HepG2 (cell line): ENCODE data around the gene TAS1R1. TPM values are rescaled to one million over a fixed set of nuclear protein-coding genes. Genes with fewer than 3 reads are reported as not detected.

Experiments used
- ATAC-seq: fragments of 200-7000 bp; cut with Tn5 transposase; 3 replicates; pipeline ENCODE4 v1.9.1; 2020; ENCODE audit warnings: mild to moderate bottlenecking, moderate library complexity
- BruUV-seq: library from RNA; stranded (reverse); fragments of 400-500 nt; replicated peaks from 2 replicates; lab custom pipeline; 2021; lab: Mats Ljungman, UMichigan
- CTCF ChIA-PET: fragments of 300-600 bp; formaldehyde crosslinking; extraction: SDS; loops from one replicate; lab custom pipeline; 2021; ENCODE audit warnings: low total read pairs, inconsistent platforms, low intra/inter-chr PET ratio; lab: Yijun Ruan, JAX
- POLR2A ChIA-PET: fragments of 350-600 bp; sonication (Branson Sonifier 250); formaldehyde crosslinking; loops from one replicate; lab custom pipeline; 2020; ENCODE audit warnings: antibody characterized with exemption, inconsistent platforms; lab: Yijun Ruan, JAX
- DNase-seq: peaks from one replicate; pipeline ENCODE4 v3.0.0-alpha.2; 2015; ENCODE audit warnings: low spot score
- FAIRE-seq: peaks from 3 replicates; lab custom pipeline; 2011; peaks lifted over from hg19 to GRCh38; lab: Jason Lieb, UNC
- H2AFZ ChIP-seq: one replicate; pipeline ENCODE4 v1.6.1; 2011; ENCODE audit warnings: low read length, inconsistent platforms
- H3K27ac ChIP-seq: fragments of 300-600 bp; 3 replicates; pipeline ENCODE4 v1.8.0; 2011; ENCODE audit warnings: mixed run types, mild to moderate bottlenecking, mixed read lengths, low read length, inconsistent platforms; ENCODE audit not compliant: insufficient read depth; ENCODE audit errors: extremely low read length
- H3K27me3 ChIP-seq, 2 experiments: fragments of 200-600 bp in 1 of 2; 2 replicates in 1 of 2; 3 replicates in 1 of 2; pipeline versions ENCODE4 v1.6.0 to v1.8.0; 2011; ENCODE audit warnings: low read length in 2 of 2, mild to moderate bottlenecking in 2 of 2, moderate library complexity in 2 of 2, inconsistent platforms in 1 of 2; ENCODE audit not compliant: insufficient read depth in 2 of 2, control insufficient read depth in 1 of 2
- H3K36me3 ChIP-seq, 2 experiments: fragments of 200-600 bp in 1 of 2; replicated peaks in 1 of 2; 2 replicates in 1 of 2; 3 replicates in 1 of 2; pipeline versions ENCODE4 v1.5.1 to v1.8.0; 2011; ENCODE audit warnings: low read length in 2 of 2, inconsistent platforms in 1 of 2; ENCODE audit not compliant: insufficient read depth in 2 of 2, control insufficient read depth in 1 of 2
- H3K4me1 ChIP-seq: 2 replicates; pipeline ENCODE4 v1.5.1; 2012; ENCODE audit warnings: low read length, inconsistent platforms; ENCODE audit not compliant: insufficient read depth
- H3K4me2 ChIP-seq: 2 replicates; pipeline ENCODE4 v1.6.0; 2011; ENCODE audit warnings: low read depth, low read length, inconsistent platforms
- H3K4me3 ChIP-seq, 3 experiments: fragments of 200-600 bp in 1 of 3; sonication (generic), shearing (Covaris generic) in 1 of 3; replicated peaks in 1 of 3; 2 replicates each; pipeline ENCODE4 v1.5.1; 2011 to 2016; ENCODE audit warnings: low read length in 3 of 3, inconsistent platforms in 2 of 3, low read depth in 2 of 3, mild to moderate bottlenecking in 2 of 3, control low read depth in 1 of 3, mixed read lengths in 1 of 3; ENCODE audit not compliant: insufficient read depth in 1 of 3
- H3K79me2 ChIP-seq: one replicate; pipeline ENCODE4 v1.6.1; 2011; ENCODE audit warnings: low read length, inconsistent platforms; ENCODE audit not compliant: insufficient read depth
- H3K9ac ChIP-seq: 2 replicates; pipeline ENCODE4 v1.6.0; 2011; ENCODE audit warnings: mild to moderate bottlenecking, low read depth, low read length, inconsistent platforms; ENCODE audit not compliant: insufficient read depth
- H3K9me3 ChIP-seq: 2 replicates; pipeline ENCODE4 v1.5.1; 2012; ENCODE audit warnings: mild to moderate bottlenecking, low read length
- H4K20me1 ChIP-seq: 2 replicates; pipeline ENCODE4 v1.6.0; 2011; ENCODE audit warnings: inconsistent platforms, mild to moderate bottlenecking, low read length, moderate library complexity; ENCODE audit not compliant: insufficient read depth
- FOXA3 ChIP-seq: IDR thresholded peaks from 2 replicates; pipeline ENCODE4 v1.6.1; 2016; ENCODE audit warnings: missing genetic modification reagents, missing compliant biosample characterization
- POLR2G ChIP-seq: fragments of 200-400 bp; formaldehyde crosslinking; IDR thresholded peaks from 2 replicates; pipeline ENCODE4 v1.6.1; 2018; ENCODE audit warnings: mild to moderate bottlenecking, low read depth, low read length, moderate library complexity
- RBM22 ChIP-seq: fragments of 200-400 bp; formaldehyde crosslinking; optimal IDR thresholded peaks from 2 replicates; pipeline ENCODE3; 2017; ENCODE audit warnings: mild to moderate bottlenecking, low read length, moderate library complexity
- SMC3 ChIP-seq: IDR thresholded peaks from 2 replicates; pipeline ENCODE4 v1.6.1; 2011; ENCODE audit warnings: low read length, improper control_type of control experiment
- SRSF4 ChIP-seq: fragments of 200-400 bp; formaldehyde crosslinking; IDR thresholded peaks from one replicate; pipeline ENCODE4 v1.6.1; 2018; ENCODE audit warnings: mild to moderate bottlenecking, low read depth, low read length, moderate library complexity; ENCODE audit not compliant: poor library complexity, severe bottlenecking
- XRCC5 ChIP-seq: fragments of 200-400 bp; formaldehyde crosslinking; optimal IDR thresholded peaks from 2 replicates; pipeline ENCODE3; 2017; ENCODE audit warnings: mild to moderate bottlenecking, low read length
- ZFX ChIP-seq: sonication (generic); formaldehyde crosslinking; IDR thresholded peaks from 2 replicates; pipeline ENCODE4 v1.4.0; 2020; ENCODE audit warnings: mild to moderate bottlenecking, low read depth, missing genetic modification reagents, moderate library complexity
- WGBS: methylation state at CpG from one replicate; pipeline ENCODE4 v1.1.6; 2017; ENCODE audit warnings: low lambda C conversion rate; 5-methylcytosine and 5-hydroxymethylcytosine counted together
- in situ Hi-C: cut with HindIII; loops from 2 replicates; pipeline ENCODE4 v1.10.0; 2017; ENCODE audit warnings: low pct_unique_long_range_greater_than_20kb; ENCODE audit not compliant: extremely low pct_ligation_motif_present
- intact Hi-C: fragments of 100-400 bp; cut with micrococcal nuclease; formaldehyde crosslinking; loops from one replicate; pipeline ENCODE4 v1.10.0; 2022; ENCODE audit not compliant: unreplicated experiment
- polyA plus RNA-seq, 8 experiments: library from polyadenylated mRNA; depleted of rRNA in 3 of 8; stranded (reverse) in 7 of 8; unstranded in 1 of 8; fragments of >200 nt; fragmentation: Illumina TruSeq in 4 of 8; extraction: Trizol in 4 of 8; gene quantifications; 2 replicates each; pipeline versions ENCODE4 v1.2.1 to v1.2.3, GENCODE V29; 2011 to 2016; ENCODE audit warnings: low read depth in 4 of 8, missing spikeins in 1 of 8, mixed read lengths in 1 of 8; ENCODE audit not compliant: insufficient read depth in 1 of 8
- total RNA-seq, 5 experiments: library from RNA; depleted of rRNA; stranded (reverse); fragments of >200 nt; fragmentation: Illumina TruSeq; extraction: Trizol; gene quantifications; 2 replicates each; pipeline ENCODE4 v1.2.3, GENCODE V29; 2016; ENCODE audit warnings: low read depth in 1 of 5
- TF ChIP-seq, protein P1 (sequence below), 2 experiments: sonication (generic) in 1 of 2; formaldehyde crosslinking in 1 of 2; IDR thresholded peaks; 2 replicates each; pipeline versions ENCODE4 v1.5.1 to v1.6.1; 2011 to 2020; ENCODE audit warnings: borderline replicate concordance in 1 of 2, low read depth in 1 of 2, low read length in 1 of 2, mild to moderate bottlenecking in 1 of 2, missing genetic modification reagents in 1 of 2, moderate library complexity in 1 of 2
- TF ChIP-seq, protein P2 (sequence below): sonication (generic); IDR thresholded peaks from 2 replicates; pipeline ENCODE4 v1.6.1; 2016; ENCODE audit warnings: low read depth, borderline replicate concordance
- TF ChIP-seq, protein P3 (sequence below), 2 experiments: sonication (generic) in 1 of 2; formaldehyde crosslinking in 1 of 2; IDR thresholded peaks; 2 replicates each; pipeline versions ENCODE4 v1.4.0 to v1.6.1; 2018 to 2020; ENCODE audit warnings: missing genetic modification reagents in 2 of 2, borderline replicate concordance in 1 of 2, low read depth in 1 of 2, mild to moderate bottlenecking in 1 of 2, missing biosample characterization in 1 of 2

Gene TAS1R1
- total and polyA plus RNA-seq, 2 of the 13 experiments (the other 11 are each of a cell fraction or from before 2014, with no cell fraction given) = 1.4 to 1.6 TPM

DNA sequence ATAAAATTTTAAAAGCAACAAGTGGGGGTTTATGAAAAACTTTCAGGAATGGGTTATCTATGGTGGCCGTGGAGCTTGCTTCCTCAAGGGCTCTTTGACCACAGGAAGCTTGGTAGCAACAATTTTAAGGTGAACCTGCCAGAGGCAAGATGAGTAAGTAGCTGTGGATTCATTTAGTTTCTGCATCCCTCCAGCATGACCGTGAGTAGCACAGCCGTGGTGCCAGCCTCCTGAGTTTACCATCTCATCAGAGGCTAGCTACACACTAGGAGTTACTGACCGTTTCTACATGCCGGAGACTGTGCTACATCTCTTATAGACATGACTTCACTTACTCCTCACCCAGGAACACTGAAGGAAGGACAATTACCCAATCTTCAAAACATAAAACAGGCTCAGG lies 33.6 kb upstream of the TAS1R1 start:
- Histone ChIP-seq H3K36me3 (peaks cover 6 to 16% of the 10 kb centered on the region in 2 experiments; a peak in 4 of 5 replicates), H3K4me3 (no peak overlapping the region), H3K79me2 (no peaks in the 10 kb centered on the region), H3K27ac (no peak overlapping the region), H3K27me3 (no peaks in the 10 kb centered on the region), H3K4me2 (no peak overlapping the region), H3K9ac (no peak overlapping the region), H3K4me1 (no peaks in the 10 kb centered on the region), H3K9me3 (no peaks in the 10 kb centered on the region), H4K20me1 (no peaks in the 10 kb centered on the region), H2AFZ (no peak overlapping the region)
- intact Hi-C loops = no loop called here
- peak; percentile 35 for TF ChIP-seq RBM22
- no peak for TF ChIP-seq SRSF4
- no peak for ATAC-seq
- FAIRE-seq = no peak
- ChIA-PET POLR2A (interaction anchor here (1.3 to 4.2 kb wide), 2 partner anchors 9 to 12 kb away, joined by 3 to 20 read pairs; no protein-coding TSS in a partner anchor), CTCF (interaction anchor here (3.4 kb wide), 1 partner anchor 35 kb away, joined by 24 read pairs; no protein-coding TSS in a partner anchor)
- WGBS = 67% methylated on average over 5 of the region's 5 CpGs
- BruUV-seq = no TSS peak
- in situ Hi-C loops = no loop called here
- DNase-seq = no peak

DNA sequence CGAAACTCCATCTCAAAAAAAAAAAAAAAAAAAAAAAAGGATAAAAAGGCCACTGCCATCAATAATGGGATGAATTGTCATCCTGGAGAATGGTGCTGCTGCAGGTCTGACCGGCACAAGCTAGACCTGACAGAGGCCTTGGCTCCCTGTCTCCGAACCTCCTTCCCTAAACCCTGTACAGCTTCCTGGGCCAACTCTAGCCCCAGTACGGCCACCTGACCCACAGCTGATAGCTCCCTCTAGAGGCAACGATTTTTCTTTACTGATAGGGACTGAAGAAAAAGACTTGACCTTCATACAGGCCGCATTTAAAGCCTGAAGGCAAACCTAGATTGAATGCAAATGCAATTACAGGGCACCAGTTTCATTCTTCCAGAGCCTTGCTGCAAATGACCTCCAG lies 31.5 kb upstream of the TAS1R1 start:
- Histone ChIP-seq H3K4me3 (no peak overlapping the region), H2AFZ (no peak overlapping the region), H3K9ac (no peak overlapping the region), H3K9me3 (no peaks in the 10 kb centered on the region), H3K27ac (no peak overlapping the region), H3K27me3 (no peaks in the 10 kb centered on the region), H3K4me1 (no peaks in the 10 kb centered on the region), H3K36me3 (peaks cover 14 to 26% of the 10 kb centered on the region in 2 experiments), H3K4me2 (no peak overlapping the region), H4K20me1 (no peaks in the 10 kb centered on the region), H3K79me2 (no peaks in the 10 kb centered on the region)
- FAIRE-seq = peak; percentile 81
- ChIA-PET CTCF (interaction anchor here (0.8 to 3.4 kb wide), 3 partner anchors 33 to 37 kb away, joined by 3 to 24 read pairs (median 5); no protein-coding TSS in a partner anchor), POLR2A (interaction anchor here (0.9 to 4.2 kb wide), 3 partner anchors 11 to 59 kb away, joined by 3 to 20 read pairs (median 3); no protein-coding TSS in a partner anchor)
- peak; percentile 81 for ATAC-seq
- intact Hi-C loops (loop anchor here (1.0 kb wide), 1 partner anchor 37 kb away; no protein-coding TSS in a partner anchor), in situ Hi-C loops (no loop called here)
- DNase-seq = peak; percentile 65
- no TSS peak for BruUV-seq
- WGBS = 31% methylated on average over 6 of the region's 6 CpGs
- TF ChIP-seq, protein P1, sequence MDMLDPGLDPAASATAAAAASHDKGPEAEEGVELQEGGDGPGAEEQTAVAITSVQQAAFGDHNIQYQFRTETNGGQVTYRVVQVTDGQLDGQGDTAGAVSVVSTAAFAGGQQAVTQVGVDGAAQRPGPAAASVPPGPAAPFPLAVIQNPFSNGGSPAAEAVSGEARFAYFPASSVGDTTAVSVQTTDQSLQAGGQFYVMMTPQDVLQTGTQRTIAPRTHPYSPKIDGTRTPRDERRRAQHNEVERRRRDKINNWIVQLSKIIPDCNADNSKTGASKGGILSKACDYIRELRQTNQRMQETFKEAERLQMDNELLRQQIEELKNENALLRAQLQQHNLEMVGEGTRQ (IDR thresholded peaks at IDR 0.05; ENCODE audit: low read depth, low read length) = no peak
- TF ChIP-seq, protein P1 (CRISPR knock-in tag; IDR thresholded peaks at IDR 0.05; ENCODE audit: borderline replicate concordance) = peak; percentile 23; the same call in 1 of the 2 replicates
- peak; percentile 64 for TF ChIP-seq XRCC5
- TF ChIP-seq, protein P2, sequence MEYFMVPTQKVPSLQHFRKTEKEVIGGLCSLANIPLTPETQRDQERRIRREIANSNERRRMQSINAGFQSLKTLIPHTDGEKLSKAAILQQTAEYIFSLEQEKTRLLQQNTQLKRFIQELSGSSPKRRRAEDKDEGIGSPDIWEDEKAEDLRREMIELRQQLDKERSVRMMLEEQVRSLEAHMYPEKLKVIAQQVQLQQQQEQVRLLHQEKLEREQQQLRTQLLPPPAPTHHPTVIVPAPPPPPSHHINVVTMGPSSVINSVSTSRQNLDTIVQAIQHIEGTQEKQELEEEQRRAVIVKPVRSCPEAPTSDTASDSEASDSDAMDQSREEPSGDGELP = peak; percentile 39; the same call in 1 of the 2 replicates
- TF ChIP-seq POLR2G = 0 out of 2 replicates have a peak, but pooled peaks have one; percentile 4
- 0 out of 2 replicates have a peak, but pooled peaks have one; percentile 5 for TF ChIP-seq FOXA3 (CRISPR knock-in tag)
- TF ChIP-seq, protein P3, sequence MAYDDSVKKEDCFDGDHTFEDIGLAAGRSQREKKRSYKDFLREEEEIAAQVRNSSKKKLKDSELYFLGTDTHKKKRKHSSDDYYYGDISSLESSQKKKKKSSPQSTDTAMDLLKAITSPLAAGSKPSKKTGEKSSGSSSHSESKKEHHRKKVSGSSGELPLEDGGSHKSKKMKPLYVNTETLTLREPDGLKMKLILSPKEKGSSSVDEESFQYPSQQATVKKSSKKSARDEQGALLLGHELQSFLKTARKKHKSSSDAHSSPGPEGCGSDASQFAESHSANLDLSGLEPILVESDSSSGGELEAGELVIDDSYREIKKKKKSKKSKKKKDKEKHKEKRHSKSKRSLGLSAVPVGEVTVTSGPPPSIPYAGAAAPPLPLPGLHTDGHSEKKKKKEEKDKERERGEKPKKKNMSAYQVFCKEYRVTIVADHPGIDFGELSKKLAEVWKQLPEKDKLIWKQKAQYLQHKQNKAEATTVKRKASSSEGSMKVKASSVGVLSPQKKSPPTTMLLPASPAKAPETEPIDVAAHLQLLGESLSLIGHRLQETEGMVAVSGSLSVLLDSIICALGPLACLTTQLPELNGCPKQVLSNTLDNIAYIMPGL (CRISPR knock-in tag; IDR thresholded peaks at IDR 0.05; ENCODE audit: borderline replicate concordance in 1 of 2, low read depth in 1 of 2) = peak in 1 of 2 experiments; percentile 48; a peak in 1 of 4 replicates
- peak; percentile 43; the same call in 1 of the 2 replicates for TF ChIP-seq ZFX (CRISPR knock-in tag)
- peak; percentile 40; the same call in 1 of the 2 replicates for TF ChIP-seq SMC3
